GM12865 (cell line): ENCODE data around the gene BBOX1.
"Not testable (repeated sequence)": the region's sequence is repeated elsewhere in the genome, so short reads cannot be mapped to it uniquely, and the experiment has no call there.

Source experiments
- DNase-seq: peaks from one replicate; pipeline ENCODE4 v3.0.0; 2010; ENCODE audit warnings: low read depth
- H3K4me3 ChIP-seq: 2 replicates; pipeline ENCODE4 v1.5.1; 2011; ENCODE audit warnings: mild to moderate bottlenecking, low read depth, low read length, control low read depth
- CTCF ChIP-seq: IDR thresholded peaks from 2 replicates; pipeline ENCODE4 v1.5.1; 2011; ENCODE audit warnings: low read length, control low read depth, low read depth, inconsistent platforms; ENCODE audit not compliant: insufficient read depth; ENCODE audit errors: missing control alignments

Gene BBOX1

GRCh38 chr11:27083782-27084181 lies 43.2 kb downstream of the BBOX1 start:
- TF ChIP-seq CTCF, result no peak
- H3K4me3 ChIP-seq, result no peak overlapping the region

GRCh38 chr11:27084518-27084917 lies 43.9 kb downstream of the BBOX1 start:
- no peak for TF ChIP-seq CTCF
- no peak overlapping the region for H3K4me3 ChIP-seq
- DNase-seq, result no peak

More at GRCh38 chr11:27083782-27084181, 43.2 kb downstream of the BBOX1 start:
- no peak for DNase-seq

GRCh38 chr11:27085111-27085510 lies 44.5 kb downstream of the BBOX1 start:
- no peak for TF ChIP-seq CTCF
- DNase-seq, result no peak
- no peak overlapping the region for H3K4me3 ChIP-seq

GRCh38 chr11:27085605-27086004 lies 45.0 kb downstream of the BBOX1 start:
- H3K4me3 ChIP-seq, result no peak overlapping the region
- DNase-seq, result no peak
- no peak for TF ChIP-seq CTCF

GRCh38 chr11:27087432-27087831 lies 46.8 kb downstream of the BBOX1 start:
- DNase-seq, result no peak
- no peak overlapping the region for H3K4me3 ChIP-seq
- no peak for TF ChIP-seq CTCF

GRCh38 chr11:27088353-27088752 lies 47.7 kb downstream of the BBOX1 start:
- TF ChIP-seq CTCF, result no peak
- H3K4me3 ChIP-seq, result no peak overlapping the region
- no peak for DNase-seq

GRCh38 chr11:27089746-27090145 lies 49.1 kb downstream of the BBOX1 start:
- no peak for DNase-seq
- no peak for TF ChIP-seq CTCF
- H3K4me3 ChIP-seq, result no peak overlapping the region

- H3K4me3 ChIP-seq, DNase-seq: not testable (repeated sequence)
Measured at GRCh38 chr11:27090357-27090948, 49.8 kb downstream of the BBOX1 start.
